Stomach smooth muscle (tissue), 2 donors: ENCODE results near the gene MAML3.

Experiments used
- H3K27ac ChIP-seq: one replicate; pipeline ENCODE4 v1.7.0; 2013; ENCODE audit warnings: mild to moderate bottlenecking, low read length, inconsistent platforms
- H3K27me3 ChIP-seq, 2 donors: one replicate each; pipeline ENCODE4 v1.7.0; 2013; ENCODE audit warnings: low read length in 2 of 2; ENCODE audit not compliant: insufficient read depth in 2 of 2, control insufficient read depth in 1 of 2
- H3K36me3 ChIP-seq, 2 donors: one replicate each; pipeline ENCODE4 v1.7.0; 2013; ENCODE audit warnings: low read length in 2 of 2; ENCODE audit not compliant: control insufficient read depth in 2 of 2, insufficient read depth in 2 of 2
- H3K4me1 ChIP-seq: one replicate; pipeline ENCODE4 v1.7.0; 2013; ENCODE audit warnings: low read length; ENCODE audit not compliant: control insufficient read depth, insufficient read depth
- H3K4me3 ChIP-seq, 2 donors: one replicate each; pipeline ENCODE4 v1.7.0; 2013; ENCODE audit warnings: low read length in 2 of 2
- H3K9ac ChIP-seq, 2 donors: one replicate each; pipeline ENCODE4 v1.7.0; 2013; ENCODE audit warnings: low read length in 2 of 2, mild to moderate bottlenecking in 1 of 2
- H3K9me3 ChIP-seq, 2 donors: one replicate each; pipeline ENCODE4 v1.7.0; 2013; ENCODE audit warnings: low read length in 2 of 2; ENCODE audit not compliant: control insufficient read depth in 2 of 2
- donor health status: healthy.
- donor health status: Pancreatic carcinoma.

Gene MAML3

GRCh38 chr4:140156529-140157171 lies 2.7 kb upstream of the MAML3 start:
- no peaks in the 10 kb centered on the region for H3K9me3 ChIP-seq
- no peak overlapping the region for H3K9ac ChIP-seq
- H3K4me1 ChIP-seq, result peaks cover 17% of the 10 kb centered on the region
- H3K36me3 ChIP-seq, result no peaks in the 10 kb centered on the region
- H3K27ac ChIP-seq, result peak overlapping the region; percentile 87
- no peaks in the 10 kb centered on the region for H3K27me3 ChIP-seq
- H3K4me3 ChIP-seq, result no peak overlapping the region

DNA sequence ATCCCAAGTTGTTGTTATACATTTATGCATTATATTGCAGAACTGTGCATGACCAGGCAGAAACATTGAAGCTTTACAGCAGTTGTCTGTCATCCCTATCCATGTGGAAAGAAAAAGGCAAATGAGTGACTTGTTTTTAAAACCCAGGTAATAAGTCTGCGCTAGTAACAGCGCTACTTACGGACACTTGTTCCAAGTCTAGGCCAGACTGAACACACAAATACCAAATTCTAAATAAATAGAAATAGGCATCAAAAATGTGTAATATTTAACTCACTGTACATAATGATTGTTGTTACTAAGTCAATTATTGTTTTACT lies 548 bp upstream of the MAML3 start:
- peak overlapping the region; percentile 88 for H3K27ac ChIP-seq
- H3K9ac ChIP-seq, result peak overlapping the region; percentile 71 to 91
- peak overlapping the region; percentile 82 to 89 for H3K4me3 ChIP-seq
- no peaks in the 10 kb centered on the region for H3K9me3 ChIP-seq
- no peaks in the 10 kb centered on the region for H3K36me3 ChIP-seq
- peaks cover 21% of the 10 kb centered on the region for H3K4me1 ChIP-seq
- no peaks in the 10 kb centered on the region for H3K27me3 ChIP-seq

DNA sequence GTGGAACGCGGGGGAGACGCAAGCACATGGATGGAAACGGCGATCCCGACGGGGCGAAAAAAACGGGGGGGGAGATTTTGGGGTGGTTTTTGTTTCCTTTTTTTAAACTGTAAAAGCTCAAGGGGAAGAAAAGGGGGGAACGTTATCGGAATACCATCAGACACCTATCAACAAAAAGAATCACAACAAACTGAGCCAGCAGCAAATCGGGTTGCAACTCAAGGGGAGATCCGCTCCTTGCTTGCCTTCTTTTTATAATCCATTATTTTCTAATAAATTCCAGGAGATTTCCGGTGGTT lies 616 bp downstream of the MAML3 start:
- peak overlapping the region; percentile 81 to 86 for H3K9ac ChIP-seq
- H3K9me3 ChIP-seq, result no peaks in the 10 kb centered on the region
- H3K4me1 ChIP-seq, result peaks cover 21% of the 10 kb centered on the region
- no peaks in the 10 kb centered on the region for H3K36me3 ChIP-seq
- H3K27me3 ChIP-seq, result no peaks in the 10 kb centered on the region
- peak overlapping the region; percentile 88 to 89 for H3K4me3 ChIP-seq
- H3K27ac ChIP-seq, result peak overlapping the region; percentile 88

GRCh38 chr4:140152751-140153418 lies 1.1 kb downstream of the MAML3 start:
- Histone ChIP-seq H3K27ac (peak overlapping the region; percentile 88), H3K27me3 (no peaks in the 10 kb centered on the region), H3K4me1 (peaks cover 18% of the 10 kb centered on the region), H3K9me3 (no peaks in the 10 kb centered on the region), H3K4me3 (peak overlapping the region; percentile 88 to 89), H3K9ac (peak overlapping the region; percentile 81 to 86), H3K36me3 (no peaks in the 10 kb centered on the region)

DNA sequence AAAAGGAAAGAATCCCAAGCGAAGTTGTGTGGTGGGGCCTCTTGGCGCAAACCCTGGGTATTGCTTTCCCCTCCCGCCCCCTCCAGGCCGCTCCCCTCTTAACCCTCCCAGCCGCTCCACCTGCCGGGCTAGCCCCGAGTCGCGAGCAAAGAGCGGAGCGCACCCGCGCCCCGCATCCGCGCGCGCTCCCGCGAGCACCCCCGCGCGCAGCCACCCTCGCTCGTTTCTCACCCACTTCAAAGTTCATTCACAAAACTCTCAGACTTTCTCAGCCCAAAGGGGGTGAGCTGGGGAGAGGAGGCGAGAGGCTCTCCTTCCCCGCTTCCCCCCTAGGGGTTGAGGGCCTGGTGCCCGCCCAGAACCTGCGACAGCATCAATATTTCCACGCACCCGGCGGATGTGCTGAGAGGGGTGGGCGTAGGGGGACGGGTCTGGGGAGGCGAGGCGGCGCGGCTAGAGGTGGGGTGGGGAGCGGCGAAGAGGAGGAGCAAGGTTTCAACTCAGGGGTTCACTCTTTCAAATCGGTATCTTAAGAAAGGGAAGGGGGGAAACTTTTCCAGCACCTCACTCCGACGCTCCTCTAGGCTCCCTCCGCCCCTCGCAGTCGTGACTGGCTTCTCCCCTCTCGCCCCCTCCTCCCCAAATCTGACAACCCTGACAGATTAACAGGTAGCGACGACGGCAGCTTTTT lies 1.8 kb downstream of the MAML3 start:
- H3K9ac ChIP-seq, result peak overlapping the region; percentile 81 to 86
- no peaks in the 10 kb centered on the region for H3K36me3 ChIP-seq
- H3K27ac ChIP-seq, result peak overlapping the region; percentile 88
- H3K27me3 ChIP-seq, result no peaks in the 10 kb centered on the region
- H3K9me3 ChIP-seq, result no peaks in the 10 kb centered on the region
- peak overlapping the region; percentile 88 to 89 for H3K4me3 ChIP-seq
- H3K4me1 ChIP-seq, result peaks cover 11% of the 10 kb centered on the region

- Histone ChIP-seq H3K9me3 (no peaks in the 10 kb centered on the region), H3K27ac (peak overlapping the region; percentile 88), H3K4me1 (peaks cover 9% of the 10 kb centered on the region), H3K4me3 (peak overlapping the region; percentile 88 to 89), H3K36me3 (no peaks in the 10 kb centered on the region), H3K27me3 (no peaks in the 10 kb centered on the region), H3K9ac (peak overlapping the region; percentile 81 to 86)
Observed at GRCh38 chr4:140151699-140152012, 2.3 kb downstream of the MAML3 start.

- Histone ChIP-seq H3K9ac (peak overlapping the region; percentile 86 to 94), H3K4me1 (peaks cover 9% of the 10 kb centered on the region), H3K27ac (peak overlapping the region; percentile 88), H3K4me3 (peak overlapping the region; percentile 88 to 89), H3K36me3 (no peaks in the 10 kb centered on the region), H3K27me3 (no peaks in the 10 kb centered on the region), H3K9me3 (no peaks in the 10 kb centered on the region)
Observed at GRCh38 chr4:140150886-140151698, 2.9 kb downstream of the MAML3 start.

- peak overlapping the region; percentile 86 to 94 for H3K9ac ChIP-seq
- peaks cover 9% of the 10 kb centered on the region for H3K4me1 ChIP-seq
- no peaks in the 10 kb centered on the region for H3K36me3 ChIP-seq
- H3K9me3 ChIP-seq, result no peaks in the 10 kb centered on the region
- no peaks in the 10 kb centered on the region for H3K27me3 ChIP-seq
- H3K27ac ChIP-seq, result peak overlapping the region; percentile 88
- peak overlapping the region; percentile 88 to 89 for H3K4me3 ChIP-seq
Observed at GRCh38 chr4:140150636-140150885, 3.4 kb downstream of the MAML3 start.

DNA sequence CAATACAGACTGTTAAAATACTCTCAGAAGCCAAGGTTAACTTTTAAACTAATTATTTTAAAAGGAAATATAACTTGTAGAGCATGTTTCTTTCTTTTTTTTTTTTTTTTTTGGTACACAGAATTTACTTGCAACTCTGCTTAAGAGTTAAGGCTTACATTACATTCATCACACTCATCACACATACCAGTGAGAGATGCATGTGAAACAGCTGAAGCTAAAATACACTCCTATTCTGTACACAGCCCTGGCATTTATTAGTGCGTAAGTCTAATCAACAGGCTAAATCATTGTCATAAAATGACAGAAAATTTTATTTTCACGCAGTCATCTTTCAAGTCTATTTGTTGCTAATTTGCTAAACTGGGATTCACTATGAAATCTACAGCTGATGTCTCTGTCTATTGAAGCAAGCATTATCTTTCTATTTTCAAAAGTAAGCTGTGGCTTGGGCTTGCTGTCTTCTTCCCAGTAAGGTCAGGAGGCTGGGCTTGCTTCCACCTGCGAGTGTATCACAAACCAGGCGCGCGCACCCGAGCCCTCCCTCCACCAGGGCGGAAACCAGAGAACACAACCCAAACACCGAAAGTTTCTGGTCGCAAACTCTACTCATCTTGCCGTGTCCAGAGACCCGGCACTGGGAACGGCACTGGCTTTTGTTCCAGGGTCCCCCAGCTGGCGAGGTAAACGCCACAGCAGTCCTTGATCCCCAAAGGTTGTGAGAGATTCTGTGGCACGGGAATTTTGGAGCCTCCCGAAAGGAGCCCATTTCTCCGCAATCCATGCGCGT lies 3.9 kb downstream of the MAML3 start:
- H3K36me3 ChIP-seq, result no peaks in the 10 kb centered on the region
- H3K9me3 ChIP-seq, result no peaks in the 10 kb centered on the region
- peak overlapping the region; percentile 86 to 94 for H3K9ac ChIP-seq
- H3K27ac ChIP-seq, result peak overlapping the region; percentile 88
- no peaks in the 10 kb centered on the region for H3K27me3 ChIP-seq
- H3K4me1 ChIP-seq, result peaks cover 9% of the 10 kb centered on the region
- peak overlapping the region; percentile 88 to 89 for H3K4me3 ChIP-seq

- H3K36me3 ChIP-seq, result no peaks in the 10 kb centered on the region
- H3K4me1 ChIP-seq, result no peaks in the 10 kb centered on the region
- no peaks in the 10 kb centered on the region for H3K27me3 ChIP-seq
- H3K9me3 ChIP-seq, result no peaks in the 10 kb centered on the region
- H3K27ac ChIP-seq, result no peak overlapping the region
- H3K4me3 ChIP-seq, result no peak overlapping the region
- H3K9ac ChIP-seq, result no peak overlapping the region
Observed at GRCh38 chr4:140144050-140144449, 9.9 kb downstream of the MAML3 start.
